H7 (cell line): ENCODE results near the gene MCM5. TPM values are rescaled to one million over a fixed set of nuclear protein-coding genes. Genes with fewer than 3 reads are reported as not detected.
"Not testable (repeated sequence)": the region's sequence is repeated elsewhere in the genome, so short reads cannot be mapped to it uniquely, and the experiment has no call there.

Source experiments
- DNase-seq: peaks from one replicate; pipeline ENCODE4 v3.0.0; 2012
- H3K27me3 ChIP-seq: 2 replicates; pipeline ENCODE4 v1.6.0; 2011; ENCODE audit warnings: mild to moderate bottlenecking, low read length; ENCODE audit not compliant: control insufficient read depth, insufficient read depth
- H3K36me3 ChIP-seq: replicated peaks from 2 replicates; pipeline ENCODE4 v1.5.1; 2011; ENCODE audit warnings: low read length; ENCODE audit not compliant: control insufficient read depth, insufficient read depth
- H3K4me3 ChIP-seq: 2 replicates; pipeline ENCODE4 v1.5.1; 2011; ENCODE audit warnings: low read depth, mild to moderate bottlenecking, control low read depth, low read length, moderate library complexity; ENCODE audit not compliant: insufficient read depth
- total RNA-seq: library from RNA; depleted of rRNA; stranded (reverse); fragments of >200 nt; shearing (Covaris generic); gene quantifications from 2 replicates; pipeline ENCODE4 v1.2.3, GENCODE V29; 2014

Gene MCM5
- total RNA-seq, 1 experiment from 2014 or later = 322 TPM

DNA sequence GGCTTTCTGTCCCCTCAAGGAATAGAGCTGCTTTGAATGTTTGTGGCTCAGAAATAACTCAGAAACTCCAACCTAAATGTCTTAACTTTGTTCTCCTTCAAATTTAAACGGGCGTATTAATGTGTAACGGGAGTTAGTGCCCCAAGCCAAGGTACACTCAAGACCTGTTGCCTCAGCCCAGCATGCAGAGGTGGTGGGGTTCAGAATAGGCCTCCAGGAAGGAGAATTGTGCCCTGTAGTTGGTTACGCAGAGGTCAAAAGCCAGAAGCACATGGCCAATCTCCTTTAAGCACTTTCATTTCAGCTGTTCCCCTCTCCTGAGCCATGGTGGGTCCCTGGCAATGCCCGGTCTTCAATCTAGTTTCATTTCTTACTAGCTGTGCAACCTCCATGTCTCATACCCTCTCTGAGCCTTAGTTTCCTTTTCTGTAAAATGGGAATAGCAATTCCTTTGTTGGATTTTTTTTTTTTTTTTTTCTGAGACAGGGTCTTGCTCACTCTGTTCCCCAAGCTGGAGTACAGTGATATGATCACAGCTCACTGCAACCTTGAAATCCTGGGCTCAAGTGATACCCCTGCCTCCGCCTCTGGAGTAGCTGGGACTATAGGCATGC is 14.9 kb upstream of the MCM5 start:
- Histone ChIP-seq H3K36me3 (peaks cover 2% of the 10 kb centered on the region), H3K4me3 (no peak overlapping the region), H3K27me3 (no peaks in the 10 kb centered on the region; the same call in 1 of the 2 replicates)
- DNase-seq = no peak

DNA sequence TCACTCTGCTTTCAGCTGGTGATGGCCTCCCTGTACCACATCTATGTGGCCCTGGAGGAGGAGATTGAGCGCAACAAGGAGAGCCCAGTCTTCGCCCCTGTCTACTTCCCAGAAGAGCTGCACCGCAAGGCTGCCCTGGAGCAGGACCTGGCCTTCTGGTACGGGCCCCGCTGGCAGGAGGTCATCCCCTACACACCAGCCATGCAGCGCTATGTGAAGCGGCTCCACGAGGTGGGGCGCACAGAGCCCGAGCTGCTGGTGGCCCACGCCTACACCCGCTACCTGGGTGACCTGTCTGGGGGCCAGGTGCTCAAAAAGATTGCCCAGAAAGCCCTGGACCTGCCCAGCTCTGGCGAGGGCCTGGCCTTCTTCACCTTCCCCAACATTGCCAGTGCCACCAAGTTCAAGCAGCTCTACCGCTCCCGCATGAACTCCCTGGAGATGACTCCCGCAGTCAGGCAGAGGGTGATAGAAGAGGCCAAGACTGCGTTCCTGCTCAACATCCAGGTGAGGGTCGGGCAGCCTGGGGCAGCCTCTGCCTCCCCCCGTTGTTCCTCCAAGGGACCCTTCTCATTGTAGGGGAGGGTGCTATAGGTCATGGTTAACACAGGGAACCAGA is 13.2 kb upstream of the MCM5 start:
- DNase-seq = peak; percentile 22
- peaks cover 2% of the 10 kb centered on the region for H3K36me3 ChIP-seq
- H3K27me3 ChIP-seq = no peaks in the 10 kb centered on the region
- H3K4me3 ChIP-seq = no peak overlapping the region

DNA sequence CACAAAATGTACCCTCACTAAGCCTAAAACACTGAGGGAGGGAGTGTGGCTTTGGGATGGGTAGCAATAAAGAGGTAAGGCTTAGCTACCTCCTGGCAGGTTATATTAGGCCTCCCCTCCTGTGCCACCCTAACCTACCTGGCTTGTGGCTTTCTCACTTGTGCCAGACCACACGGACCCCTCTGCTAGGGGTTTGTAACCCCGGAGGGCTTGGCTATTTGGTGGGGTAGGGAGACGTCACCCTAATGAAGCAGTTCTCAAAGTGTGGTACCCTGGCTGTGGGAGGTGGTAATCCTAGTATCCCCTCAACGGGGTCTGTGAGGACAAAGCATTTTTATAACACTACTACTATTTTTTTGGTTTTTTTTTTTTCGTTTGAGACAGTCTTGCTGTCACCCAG is 9.0 kb upstream of the MCM5 start:
- no peaks in the 10 kb centered on the region for H3K27me3 ChIP-seq
- H3K4me3 ChIP-seq = no peak overlapping the region
- no peak for DNase-seq
- peaks cover 2% of the 10 kb centered on the region for H3K36me3 ChIP-seq

DNA sequence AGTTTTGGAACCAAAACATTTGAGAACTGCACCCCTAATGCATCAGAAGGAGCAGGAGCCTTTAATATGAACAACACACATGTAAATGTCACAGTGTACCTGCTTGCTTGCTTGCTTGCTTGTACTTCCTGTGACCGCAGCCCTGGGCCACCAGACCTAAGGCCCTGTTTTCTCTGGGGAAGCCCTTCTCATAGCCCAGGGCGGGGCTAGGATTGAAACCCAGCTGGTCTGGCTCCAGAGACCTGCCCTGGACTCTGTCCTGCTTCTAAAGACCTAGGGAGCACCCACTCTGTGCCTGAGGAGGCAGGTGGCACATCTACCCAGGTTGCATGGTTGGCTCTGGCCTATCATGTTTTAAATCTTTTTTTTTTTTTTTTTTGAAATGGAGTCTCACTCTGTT is 7.6 kb upstream of the MCM5 start:
- Histone ChIP-seq H3K27me3 (no peaks in the 10 kb centered on the region), H3K4me3 (no peak overlapping the region), H3K36me3 (no peaks in the 10 kb centered on the region; the same call in 1 of the 2 replicates)
- DNase-seq = no peak

DNA sequence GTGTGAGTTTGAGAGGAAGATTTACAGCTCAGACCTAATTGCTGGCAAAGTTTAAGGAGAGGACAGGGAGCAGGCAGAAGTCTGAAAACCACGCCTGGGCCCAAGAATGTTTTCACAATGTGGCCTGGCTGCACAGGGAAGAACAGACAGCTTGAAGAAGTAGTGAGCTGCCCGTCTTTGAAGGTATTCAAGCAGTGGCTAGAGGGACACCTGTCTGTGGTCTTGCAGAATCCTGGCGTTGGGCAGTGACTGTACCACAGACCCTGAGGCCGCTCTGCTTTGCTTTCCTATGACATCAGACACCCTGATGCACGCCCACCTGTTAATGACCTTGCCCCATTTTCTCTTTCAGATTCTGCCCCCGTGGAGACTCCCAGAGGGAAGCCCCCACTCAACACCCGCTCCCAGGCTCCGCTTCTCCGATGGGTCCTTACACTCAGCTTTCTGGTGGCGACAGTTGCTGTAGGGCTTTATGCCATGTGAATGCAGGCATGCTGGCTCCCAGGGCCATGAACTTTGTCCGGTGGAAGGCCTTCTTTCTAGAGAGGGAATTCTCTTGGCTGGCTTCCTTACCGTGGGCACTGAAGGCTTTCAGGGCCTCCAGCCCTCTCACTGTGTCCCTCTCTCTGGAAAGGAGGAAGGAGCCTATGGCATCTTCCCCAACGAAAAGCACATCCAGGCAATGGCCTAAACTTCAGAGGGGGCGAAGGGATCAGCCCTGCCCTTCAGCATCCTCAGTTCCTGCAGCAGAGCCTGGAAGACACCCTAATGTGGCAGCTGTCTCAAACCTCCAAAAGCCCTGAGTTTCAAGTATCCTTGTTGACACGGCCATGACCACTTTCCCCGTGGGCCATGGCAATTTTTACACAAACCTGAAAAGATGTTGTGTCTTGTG is 6.6 kb upstream of the MCM5 start:
- DNase-seq = no peak
- H3K4me3 ChIP-seq = no peak overlapping the region
- no peaks in the 10 kb centered on the region; the same call in 1 of the 2 replicates for H3K36me3 ChIP-seq
- H3K27me3 ChIP-seq = no peaks in the 10 kb centered on the region

DNA sequence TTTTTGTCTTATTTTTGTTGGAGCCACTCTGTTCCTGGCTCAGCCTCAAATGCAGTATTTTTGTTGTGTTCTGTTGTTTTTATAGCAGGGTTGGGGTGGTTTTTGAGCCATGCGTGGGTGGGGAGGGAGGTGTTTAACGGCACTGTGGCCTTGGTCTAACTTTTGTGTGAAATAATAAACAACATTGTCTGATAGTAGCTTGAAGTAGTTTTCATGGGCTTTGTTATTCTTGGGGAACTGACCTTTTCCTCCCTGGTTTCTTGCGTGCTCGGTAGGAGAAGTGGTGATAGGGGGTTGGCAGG is 6.0 kb upstream of the MCM5 start:
- H3K27me3 ChIP-seq = no peaks in the 10 kb centered on the region
- no peaks in the 10 kb centered on the region; the same call in 1 of the 2 replicates for H3K36me3 ChIP-seq
- no peak overlapping the region for H3K4me3 ChIP-seq
- DNase-seq = no peak

DNA sequence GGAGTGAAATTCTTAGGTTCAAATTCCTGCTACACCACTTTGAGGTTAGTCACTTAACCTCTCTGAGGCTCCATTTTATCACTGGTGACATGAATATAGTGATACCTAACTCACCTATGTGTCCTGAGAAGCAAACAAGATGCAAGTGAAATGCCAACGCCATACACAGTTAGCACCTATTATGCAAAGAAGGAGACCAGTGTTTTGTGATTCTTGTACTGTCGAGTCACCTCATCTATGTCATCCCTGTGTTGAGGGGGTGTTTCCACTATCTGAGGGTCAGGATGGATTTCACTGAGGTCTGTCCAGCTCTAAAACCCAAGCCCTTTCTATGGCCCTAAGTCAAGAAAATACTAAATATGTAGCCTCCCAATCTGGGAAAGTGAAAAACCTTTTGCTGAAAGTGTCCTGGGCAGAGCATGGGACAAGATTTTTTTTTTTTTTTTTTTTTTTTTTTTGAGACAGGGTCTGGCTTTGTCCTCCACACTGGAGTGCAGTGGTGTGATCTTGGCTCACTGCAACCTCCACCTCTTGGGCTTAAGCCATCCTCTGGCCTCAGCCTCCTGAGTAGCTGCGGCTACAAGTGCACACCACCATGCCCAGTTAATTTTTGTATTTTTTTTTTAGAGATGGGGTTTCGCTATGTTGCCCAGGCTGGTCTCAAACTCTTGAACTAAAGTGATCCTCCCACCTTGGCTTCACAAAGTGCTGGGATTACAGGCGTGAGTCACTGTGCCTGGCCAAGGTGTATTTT is 5.0 kb upstream of the MCM5 start:
- Histone ChIP-seq H3K4me3 (no peak overlapping the region), H3K27me3 (no peaks in the 10 kb centered on the region), H3K36me3 (no peaks in the 10 kb centered on the region; the same call in 1 of the 2 replicates)
- DNase-seq = no peak

DNA sequence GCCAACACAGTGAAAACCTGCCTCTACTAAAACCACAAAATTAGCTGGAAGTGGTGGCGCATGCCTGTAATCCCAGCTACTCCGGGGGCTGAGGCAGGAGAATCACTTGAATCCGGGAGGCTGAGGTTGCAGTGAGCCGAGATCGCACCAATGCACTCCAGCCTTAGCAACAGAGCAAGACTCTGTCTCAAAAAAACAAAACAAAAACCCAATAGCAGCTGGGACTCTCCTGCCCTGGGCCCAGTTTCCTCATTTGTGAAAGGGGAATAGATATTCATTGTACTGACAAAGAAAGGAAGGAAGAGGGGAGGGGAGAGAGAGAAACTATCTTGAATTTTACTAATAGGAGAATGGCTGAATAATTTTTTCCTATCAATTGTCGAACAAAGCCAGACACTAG is 3.3 kb upstream of the MCM5 start:
- H3K36me3 ChIP-seq, H3K27me3 ChIP-seq, H3K4me3 ChIP-seq, DNase-seq: not testable (repeated sequence)

DNA sequence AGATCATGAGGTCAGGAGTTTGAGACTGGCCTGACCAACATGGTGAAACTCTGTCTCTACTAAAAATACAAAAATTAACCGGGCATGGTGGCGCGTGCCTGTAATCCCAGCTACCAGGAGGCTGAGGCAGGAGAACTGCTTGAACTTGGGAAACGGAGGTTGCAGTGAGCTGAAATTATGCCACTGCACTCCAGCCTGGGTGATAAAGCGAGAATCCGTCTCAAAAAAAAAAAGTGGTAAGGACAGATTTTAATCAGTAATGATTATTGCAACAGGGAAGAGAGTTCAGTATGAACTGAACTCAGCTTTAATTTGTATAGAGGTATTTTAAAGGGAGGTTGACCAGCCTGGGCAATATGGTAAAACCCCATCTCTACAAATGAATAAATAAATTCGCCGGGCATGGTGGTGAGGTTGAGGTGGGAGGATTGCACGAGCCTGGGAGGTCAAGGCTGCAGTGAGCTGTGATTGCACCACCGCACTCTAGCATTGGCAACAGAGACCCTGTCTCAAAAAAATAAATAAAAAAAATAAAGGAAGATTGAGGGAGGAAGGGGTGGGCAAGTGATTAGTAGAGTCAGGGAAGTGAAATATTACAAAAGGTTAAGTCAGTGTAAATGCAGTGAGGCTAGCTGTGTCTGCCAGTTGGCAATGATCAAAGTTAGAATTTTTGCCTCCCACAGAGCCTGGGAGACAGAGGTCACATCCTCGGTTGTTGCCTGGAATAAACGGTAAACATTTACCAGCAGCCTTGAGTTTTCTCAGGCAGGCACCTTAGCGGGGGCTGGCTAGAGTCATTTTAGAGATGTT is 2.6 kb upstream of the MCM5 start:
- H3K4me3 ChIP-seq = no peak overlapping the region
- peaks cover 12% of the 10 kb centered on the region for H3K36me3 ChIP-seq
- H3K27me3 ChIP-seq = no peaks in the 10 kb centered on the region
- peak; percentile 17 for DNase-seq

DNA sequence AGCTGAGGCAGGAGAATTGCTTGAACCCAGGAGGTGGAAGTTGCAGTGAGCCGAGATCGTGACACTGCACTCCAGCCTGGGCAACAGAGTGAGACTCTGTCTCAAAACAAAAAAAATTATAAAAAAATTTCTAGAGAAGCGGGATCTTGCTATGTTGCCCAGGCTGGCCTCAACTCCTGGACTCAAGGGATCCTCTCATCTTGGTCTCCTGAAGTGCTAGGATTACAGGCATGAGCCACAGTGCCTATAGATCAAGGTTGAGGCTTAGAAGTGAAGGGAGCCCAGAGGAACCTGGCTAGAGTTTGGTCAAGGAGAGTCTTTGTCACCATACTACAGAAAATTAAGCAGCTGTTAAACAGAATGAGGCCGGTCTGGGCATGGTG is 1.4 kb upstream of the MCM5 start:
- H3K36me3 ChIP-seq = peaks cover 22% of the 10 kb centered on the region
- no peak overlapping the region for H3K4me3 ChIP-seq
- no peak for DNase-seq
- no peaks in the 10 kb centered on the region for H3K27me3 ChIP-seq

DNA sequence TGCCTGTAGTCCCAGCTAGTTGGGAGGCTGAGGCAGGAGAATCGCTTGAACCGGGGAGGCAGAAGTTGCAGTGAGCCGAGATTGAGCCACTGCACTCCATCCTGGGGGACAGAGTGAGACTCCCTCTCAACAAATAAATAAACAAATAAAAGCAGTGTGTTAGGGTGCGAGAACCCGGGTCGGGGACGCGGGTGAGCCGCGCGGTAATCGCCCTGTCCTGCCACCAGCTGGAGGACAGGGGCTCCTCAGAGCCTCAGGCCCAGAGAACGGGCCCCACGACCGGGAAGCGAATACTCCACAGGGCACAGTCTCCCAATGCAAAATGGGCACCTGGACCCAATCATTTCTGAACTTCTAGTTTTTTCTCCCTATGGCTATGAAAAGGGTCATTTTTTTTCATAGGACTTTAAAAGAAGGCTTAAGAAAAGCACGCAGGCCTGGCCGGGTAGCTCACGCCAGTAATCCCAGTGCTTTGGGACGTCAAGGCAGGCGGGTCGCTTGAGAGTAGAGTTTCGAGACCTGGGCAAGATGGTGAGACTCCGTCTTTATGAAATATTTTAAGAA is 744 bp upstream of the MCM5 start:
- Histone ChIP-seq H3K4me3 (peak overlapping the region; percentile 49), H3K36me3 (peaks cover 23% of the 10 kb centered on the region), H3K27me3 (no peaks in the 10 kb centered on the region)
- DNase-seq = peak; percentile 71

DNA sequence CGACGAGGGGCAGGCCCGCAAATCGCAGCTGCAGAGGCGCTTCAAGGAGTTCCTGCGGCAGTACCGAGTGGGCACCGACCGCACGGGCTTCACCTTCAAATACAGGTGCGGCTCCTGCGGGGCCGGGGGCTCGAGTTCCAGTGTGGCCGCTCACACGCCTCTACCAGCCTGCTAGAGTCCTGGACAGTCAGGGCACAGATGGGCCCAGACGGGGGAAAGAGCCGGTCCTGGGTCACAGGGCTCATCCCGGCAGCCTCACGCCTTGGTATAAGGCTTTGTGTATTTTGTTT is 506 bp downstream of the MCM5 start:
- Histone ChIP-seq H3K36me3 (peaks cover 27% of the 10 kb centered on the region), H3K4me3 (peak overlapping the region; percentile 90), H3K27me3 (no peaks in the 10 kb centered on the region)
- DNase-seq = no peak

DNA sequence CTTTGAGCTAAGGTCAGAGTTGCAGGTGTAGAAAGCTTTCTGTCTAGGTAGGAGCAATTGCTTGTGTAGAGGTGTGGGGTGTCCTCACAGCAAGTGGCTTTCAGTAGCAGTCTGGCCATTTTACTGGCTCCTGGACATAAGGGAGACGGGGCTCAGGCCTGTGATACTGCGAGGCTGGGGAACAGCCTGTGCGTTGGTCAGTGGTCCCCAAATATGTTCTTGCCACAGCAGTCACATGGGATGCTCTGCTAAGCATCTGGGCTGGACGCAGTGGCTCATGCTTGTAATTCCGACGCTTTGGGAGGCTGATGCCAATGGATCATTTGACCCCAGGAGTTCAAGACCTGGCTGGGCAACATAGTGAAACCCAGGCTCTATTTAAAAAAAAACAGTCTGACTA is 1.9 kb downstream of the MCM5 start:
- no peak for DNase-seq
- peaks cover 35% of the 10 kb centered on the region for H3K36me3 ChIP-seq
- H3K4me3 ChIP-seq = no peak overlapping the region
- no peaks in the 10 kb centered on the region for H3K27me3 ChIP-seq

DNA sequence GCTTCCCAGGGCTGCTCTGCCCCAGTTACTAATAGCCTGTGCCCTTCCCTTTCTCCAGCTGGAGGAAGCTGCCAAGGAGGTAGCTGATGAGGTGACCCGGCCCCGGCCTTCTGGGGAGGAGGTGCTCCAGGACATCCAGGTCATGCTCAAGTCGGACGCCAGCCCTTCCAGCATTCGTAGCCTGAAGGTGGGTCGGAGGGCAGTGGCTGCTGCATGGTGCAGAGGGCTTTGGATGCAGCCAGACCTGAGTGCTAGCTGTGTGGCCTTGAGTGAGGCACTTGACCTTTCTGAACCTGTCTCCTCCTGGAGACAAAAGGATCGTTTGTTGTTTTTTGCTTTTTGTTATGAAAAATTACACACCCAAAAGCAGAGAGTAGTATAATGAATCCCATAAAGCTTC is 3.4 kb downstream of the MCM5 start:
- peaks cover 49% of the 10 kb centered on the region for H3K36me3 ChIP-seq
- H3K27me3 ChIP-seq = no peaks in the 10 kb centered on the region
- H3K4me3 ChIP-seq = no peak overlapping the region
- DNase-seq = no peak
